GM19455 (cell line): ENCODE measurements around the gene IQCK.
"Not testable (repeated sequence)": the region's sequence is repeated elsewhere in the genome, so short reads cannot be mapped to it uniquely, and the experiment has no call there.

ENCODE experiments used
- ATAC-seq: cut with Tn5 transposase; IDR thresholded peaks from one replicate; pipeline ENCODE4 v1.9.1; 2021; ENCODE audit not compliant: unreplicated experiment

Gene IQCK

DNA sequence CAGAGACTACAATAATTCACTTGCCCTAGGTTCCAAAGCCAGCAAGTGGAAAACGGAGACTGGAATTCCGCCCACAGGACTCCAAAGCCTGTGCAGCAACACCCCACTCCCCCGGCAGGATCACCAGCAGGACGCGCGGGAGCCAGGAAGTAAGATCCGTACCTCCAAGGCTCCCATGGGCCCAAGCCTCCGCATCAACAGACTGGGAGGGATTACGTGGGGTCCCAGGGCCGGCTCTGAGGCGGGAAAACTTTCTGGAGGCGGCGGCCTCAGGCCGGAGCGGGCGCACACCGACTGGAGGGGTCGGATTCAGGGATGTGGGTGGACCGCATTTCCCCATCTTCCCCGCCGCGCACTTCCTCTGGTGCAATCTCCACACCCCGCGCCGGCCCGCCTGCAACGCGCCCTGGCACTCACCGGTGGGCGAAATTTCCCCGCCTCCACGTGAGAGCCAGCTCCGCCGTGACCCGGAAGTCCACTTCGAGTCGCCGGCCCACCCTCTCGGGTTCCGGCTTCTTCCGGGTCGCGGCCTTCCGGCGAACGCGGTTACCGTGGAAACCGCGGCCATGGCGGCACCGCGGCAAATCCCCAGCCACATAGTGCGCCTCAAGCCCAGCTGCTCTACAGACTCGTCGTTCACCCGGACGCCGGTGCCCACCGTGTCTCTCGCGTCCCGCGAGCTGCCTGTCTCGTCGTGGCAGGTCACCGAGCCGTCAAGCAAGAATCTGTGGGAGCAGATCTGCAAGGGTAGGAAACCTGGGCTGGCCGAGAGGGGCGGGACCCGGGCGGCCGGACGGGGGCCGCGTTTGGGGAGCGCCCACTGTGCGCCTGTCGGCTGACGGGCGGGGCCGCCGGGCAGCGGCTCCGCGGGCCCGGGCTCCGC lies at the start of gene IQCK, which contains the start of gene KNOP1:
TSS of gene IQCK (plus strand) at position 531 of the 883 bp plus-strand sequence. CDS start at position 567, 36 bp downstream.
TSS of gene KNOP1 (minus strand) at position 487 of the 883 bp plus-strand sequence. CDS start 3,192 bp downstream, outside the sequence.
- ATAC-seq, result peak; percentile 93

- ATAC-seq, result no peak
Measured at GRCh38 chr16:19672378-19672777, 45.7 kb upstream of the IQCK start.

- no peak for ATAC-seq
Measured at GRCh38 chr16:19674485-19674884, 43.6 kb upstream of the IQCK start.

DNA sequence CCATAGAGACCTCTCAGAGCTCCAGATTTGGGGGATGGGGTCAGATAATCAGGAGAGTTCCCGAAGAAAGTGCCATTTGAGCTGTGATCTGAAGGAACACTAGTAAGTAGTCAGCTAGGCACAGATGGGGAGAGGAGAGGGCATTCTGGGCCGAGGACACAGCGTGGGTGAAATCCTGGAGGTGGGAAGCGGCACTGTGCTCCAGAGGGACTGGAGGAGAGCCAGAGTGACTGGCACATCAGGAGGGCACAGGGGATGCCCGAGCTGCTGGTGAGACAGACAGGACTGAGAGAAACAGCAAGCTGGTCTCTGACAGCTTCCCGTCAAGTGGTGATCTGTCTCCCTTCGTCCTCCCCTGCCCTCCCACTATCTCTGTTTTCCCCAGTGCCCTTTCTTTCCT lies 40.7 kb upstream of the IQCK start:
- no peak for ATAC-seq

- ATAC-seq, result no peak
Measured at GRCh38 chr16:19678804-19679203, 39.3 kb upstream of the IQCK start.

DNA sequence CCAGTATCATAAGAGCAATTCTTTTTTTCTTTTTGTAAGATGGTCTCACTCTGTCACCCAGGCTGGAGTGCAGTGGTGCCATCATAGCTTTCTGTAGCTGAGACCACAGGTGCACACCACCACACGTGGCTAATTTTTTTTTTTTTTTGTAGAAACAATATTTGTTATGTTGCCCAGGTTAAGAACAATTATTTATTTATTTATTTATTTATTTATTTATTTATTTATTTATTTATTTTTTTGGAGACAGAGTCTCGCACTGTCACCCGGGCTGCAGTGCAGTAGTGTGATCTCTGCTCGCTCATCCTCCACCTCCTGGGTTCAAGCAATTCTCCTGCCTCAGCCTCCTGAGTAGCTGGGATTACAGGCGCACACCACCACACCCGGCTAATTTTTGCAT lies 38.8 kb upstream of the IQCK start:
- ATAC-seq, result not testable (repeated sequence)

GRCh38 chr16:19680881-19681340 lies 37.2 kb upstream of the IQCK start:
- ATAC-seq, result no peak

DNA sequence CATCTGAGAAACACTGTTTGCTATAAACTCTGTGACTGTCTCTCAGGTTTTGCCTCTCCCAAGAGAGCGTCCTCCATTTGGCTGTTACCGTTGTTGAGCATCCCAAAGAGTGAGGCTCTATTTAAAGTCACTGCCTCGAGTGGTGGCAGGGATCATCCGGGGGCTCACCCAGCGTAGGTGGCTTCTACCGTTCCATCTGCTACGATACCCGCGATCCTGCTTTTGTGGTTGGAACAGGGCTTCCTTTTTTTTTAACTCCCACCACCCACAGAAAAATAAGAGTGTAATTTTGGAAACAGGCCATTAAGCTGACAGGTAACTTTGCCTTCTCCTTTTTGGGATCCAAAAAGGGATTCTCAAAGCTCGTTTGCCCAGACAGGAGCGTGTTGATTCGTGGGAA lies 36.4 kb upstream of the IQCK start:
- ATAC-seq, result no peak

- no peak for ATAC-seq
Measured at GRCh38 chr16:19683453-19684236, 34.4 kb upstream of the IQCK start.

DNA sequence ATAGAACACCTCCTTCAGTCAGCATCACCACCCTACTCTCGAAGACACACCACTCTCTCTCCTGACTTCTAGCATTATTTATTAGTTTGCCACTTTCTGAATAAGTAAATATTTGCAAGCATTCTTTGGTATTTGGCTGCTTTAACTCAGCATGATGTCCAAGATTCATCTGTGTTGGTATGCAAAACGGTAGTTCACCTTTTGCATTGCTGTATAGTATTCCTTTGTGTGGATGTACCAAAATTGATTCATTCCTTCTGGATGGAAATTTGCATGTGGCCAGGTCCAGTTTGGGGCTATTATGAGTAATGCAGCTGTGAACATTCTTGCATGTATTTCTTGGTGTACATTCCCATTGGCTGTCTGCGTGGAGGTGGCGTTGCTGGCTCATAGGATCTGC lies 32.9 kb upstream of the IQCK start:
- ATAC-seq, result no peak

DNA sequence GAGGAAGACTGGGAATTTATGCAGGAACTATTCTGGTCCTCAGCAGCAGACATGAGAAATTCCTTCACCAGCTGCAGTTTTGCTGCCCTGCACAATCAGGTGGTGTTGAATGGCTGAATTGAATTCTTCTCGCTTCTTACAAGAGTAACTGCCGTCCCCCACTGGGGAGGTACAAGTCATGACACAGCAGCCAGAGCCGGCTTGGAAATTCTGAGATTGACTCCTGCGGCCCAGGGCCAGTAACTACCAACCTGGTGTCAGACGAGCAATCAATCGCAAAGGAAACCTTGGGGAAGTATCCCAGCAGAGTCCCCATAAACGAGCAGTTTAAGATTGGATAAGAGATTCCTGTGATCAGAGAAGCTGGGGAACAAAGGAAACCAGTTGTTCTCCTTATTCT lies 30.8 kb upstream of the IQCK start:
- no peak for ATAC-seq

DNA sequence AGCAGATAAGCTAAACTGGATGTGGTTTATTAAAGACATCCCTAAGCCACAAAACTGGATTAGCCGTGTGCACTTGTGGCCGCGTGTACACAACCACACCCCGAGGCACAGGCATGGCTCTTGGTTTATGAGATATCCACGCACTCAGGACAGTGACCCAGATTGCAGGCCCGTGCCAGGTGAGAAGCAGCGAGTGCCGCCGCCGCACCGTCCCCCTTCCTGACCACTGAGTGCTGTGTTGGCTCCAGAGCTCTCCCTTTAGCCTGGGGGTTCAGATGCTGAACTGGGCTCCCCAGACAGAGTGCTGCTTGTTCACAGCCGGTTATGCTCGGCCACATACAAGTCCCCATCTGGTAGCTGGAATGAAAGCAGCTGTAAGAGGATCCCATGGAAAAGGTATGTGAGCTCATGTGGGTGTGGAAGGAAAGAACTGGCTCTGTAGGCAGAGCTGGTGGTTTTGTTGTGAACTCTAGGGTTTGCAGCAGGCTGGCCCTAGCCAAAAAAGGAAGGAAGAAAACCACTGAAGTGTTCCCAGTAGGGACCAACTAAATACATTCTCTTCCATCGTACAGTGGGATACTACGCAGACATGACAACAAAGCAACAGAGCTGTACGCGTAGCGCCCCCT lies 29.6 kb upstream of the IQCK start:
- no peak for ATAC-seq

- ATAC-seq, result no peak
Measured at GRCh38 chr16:19689342-19689741, 28.7 kb upstream of the IQCK start.

DNA sequence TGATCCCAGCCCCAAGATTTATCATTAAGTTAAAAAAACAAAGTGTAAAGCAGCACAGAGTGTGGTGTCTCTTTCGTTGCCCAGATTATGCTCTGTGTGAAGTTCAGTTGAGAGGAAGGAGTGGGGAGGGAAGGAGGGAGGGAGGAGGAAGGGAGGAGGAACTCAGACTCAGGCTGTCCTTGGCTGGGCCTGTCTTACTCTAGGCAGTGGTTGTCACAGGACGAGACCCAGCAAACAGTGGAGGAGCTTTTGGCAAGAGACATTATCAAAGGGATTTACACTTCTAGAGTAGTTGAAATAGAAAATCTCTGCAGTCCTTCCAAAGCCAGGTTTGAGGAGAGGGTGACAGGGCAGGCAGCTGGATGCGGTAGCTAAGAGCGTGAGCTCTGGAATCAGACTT lies 27.9 kb upstream of the IQCK start:
- ATAC-seq, result no peak

GRCh38 chr16:19691161-19691711 lies 26.8 kb upstream of the IQCK start:
- no peak for ATAC-seq

- no peak for ATAC-seq
Measured at GRCh38 chr16:19694989-19695388, 23.1 kb upstream of the IQCK start.

DNA sequence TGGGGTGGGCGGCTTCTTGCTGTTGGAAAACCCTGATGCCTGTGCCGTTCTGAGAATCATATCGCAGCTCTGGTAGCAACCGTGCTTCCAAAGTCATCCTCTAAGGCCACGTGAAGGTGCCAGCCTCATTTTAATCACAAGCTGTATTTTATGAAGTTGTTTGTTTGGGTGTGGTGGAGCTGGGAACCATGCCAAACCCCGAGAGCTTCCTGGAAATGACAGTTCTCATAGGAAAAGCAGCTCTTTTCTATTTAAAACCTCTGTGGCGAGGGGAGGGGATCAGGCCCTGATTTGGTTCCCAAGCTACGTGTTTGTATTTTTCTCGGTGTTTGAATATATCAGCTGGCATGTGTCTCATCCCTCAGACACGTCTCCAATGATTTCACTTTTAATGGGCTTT lies 21.7 kb upstream of the IQCK start:
- ATAC-seq, result no peak

- no peak for ATAC-seq
Measured at GRCh38 chr16:19696961-19697360, 21.1 kb upstream of the IQCK start.

DNA sequence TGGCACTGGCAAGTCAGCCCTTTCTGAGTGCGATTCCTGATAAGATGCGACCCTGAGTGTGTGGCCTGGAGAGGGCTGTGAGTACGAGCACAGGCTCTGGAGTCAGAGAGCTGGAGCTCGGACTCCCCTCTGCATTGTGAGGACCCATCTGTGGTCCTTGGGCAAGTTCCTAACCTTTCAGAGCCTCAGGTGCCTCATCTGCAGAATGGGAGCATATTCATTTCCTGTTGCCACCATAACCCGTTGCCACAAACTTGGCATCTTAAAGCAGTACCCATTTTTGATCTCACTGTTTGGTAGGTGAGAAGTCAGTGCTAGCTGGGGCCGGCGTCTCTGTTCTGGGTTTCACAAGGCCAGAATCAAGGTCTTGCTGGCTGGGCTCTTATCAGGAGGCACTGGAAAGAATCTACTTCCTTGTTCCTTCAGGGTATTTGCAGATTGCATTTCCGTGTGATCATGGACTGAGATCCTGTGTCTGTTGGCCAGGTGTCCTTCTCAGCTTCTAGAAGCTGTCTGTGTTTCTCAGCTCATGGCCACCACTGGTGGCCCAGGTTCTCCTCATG lies 20.2 kb upstream of the IQCK start:
- ATAC-seq, result no peak
